Nephron (organoid): ENCODE data around the gene TSHR.

Experiments
- H3K27ac Mint-ChIP-seq, 3 experiments: 2 replicates each; pipeline ENCODE4 v1.8.0; 2020; ENCODE audit warnings: mixed read lengths in 3 of 3, mild to moderate bottlenecking in 2 of 3, moderate library complexity in 1 of 3
- H3K27me3 Mint-ChIP-seq: 2 replicates; pipeline ENCODE4 v1.8.0; 2021; ENCODE audit warnings: low read depth, mild to moderate bottlenecking, moderate library complexity, mixed read lengths
- H3K36me3 Mint-ChIP-seq: 2 replicates; pipeline ENCODE4 v1.8.0; 2020; ENCODE audit warnings: low read depth, mixed read lengths
- H3K4me1 Mint-ChIP-seq: 2 replicates; pipeline ENCODE4 v1.8.0; 2020; ENCODE audit warnings: mixed read lengths
- H3K4me3 Mint-ChIP-seq, 3 experiments: 2 replicates each; pipeline ENCODE4 v1.8.0; 2020; ENCODE audit warnings: mild to moderate bottlenecking in 3 of 3, mixed read lengths in 3 of 3, moderate library complexity in 2 of 3
- H3K9me3 Mint-ChIP-seq: 2 replicates; pipeline ENCODE4 v1.8.0; 2020; ENCODE audit warnings: mixed read lengths
- TF ChIP-seq, protein P1 (sequence below), 3 experiments: fragments of 200-600 bp; sonication (generic); IDR thresholded peaks; one replicate each; pipeline ENCODE4 v1.5.0; 2021; ENCODE audit warnings: antibody characterized with exemption in 3 of 3; ENCODE audit not compliant: unreplicated experiment in 3 of 3

The TSHR gene

DNA sequence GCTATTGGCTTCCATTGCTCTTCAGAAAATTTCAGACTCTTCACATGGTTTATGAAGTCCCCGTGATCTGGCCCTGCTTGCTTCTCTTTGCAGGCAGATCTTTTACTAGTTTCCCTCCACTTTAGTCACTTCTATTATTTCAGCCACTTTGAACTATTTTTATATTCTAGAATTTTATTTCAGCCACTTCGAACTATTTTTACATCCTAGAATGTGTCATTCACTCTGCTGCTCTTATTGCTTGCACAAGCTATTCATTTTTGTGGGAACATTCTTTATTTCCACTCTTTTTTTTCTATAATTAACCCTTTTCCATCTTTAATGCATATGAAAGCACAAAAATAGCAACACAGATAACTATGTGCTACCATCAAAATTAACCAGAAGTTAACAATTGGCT lies 24.5 kb downstream of the TSHR start:
- H3K36me3 Mint-ChIP-seq: no peaks in the 10 kb centered on the region
- no peak overlapping the region for H3K27ac Mint-ChIP-seq

DNA sequence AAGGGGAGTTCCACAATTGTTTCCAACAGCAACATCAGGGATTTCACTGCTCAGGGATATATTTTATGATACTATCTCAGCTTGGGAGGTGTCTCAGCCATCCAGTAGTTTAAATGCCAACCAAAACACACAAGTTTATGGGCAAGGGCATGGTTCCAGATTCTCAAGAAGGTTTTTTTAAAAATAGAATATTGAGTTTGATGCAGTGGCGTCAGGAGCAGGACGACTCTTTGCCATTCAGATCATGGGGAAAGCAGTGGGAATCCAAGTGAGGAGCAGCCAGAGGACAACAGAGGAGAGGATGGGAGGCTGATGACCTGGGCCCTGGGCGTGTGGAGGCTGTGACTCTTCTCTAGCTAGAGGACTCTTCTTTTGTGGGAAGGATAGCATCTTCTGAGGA lies 25.7 kb downstream of the TSHR start:
- Mint-ChIP-seq H3K27ac (no peak overlapping the region), H3K27me3 (peaks cover 35% of the 10 kb centered on the region), H3K4me1 (no peaks in the 10 kb centered on the region), H3K4me3 (no peak overlapping the region), H3K9me3 (no peaks in the 10 kb centered on the region), H3K36me3 (no peaks in the 10 kb centered on the region)
- TF ChIP-seq, protein P1, sequence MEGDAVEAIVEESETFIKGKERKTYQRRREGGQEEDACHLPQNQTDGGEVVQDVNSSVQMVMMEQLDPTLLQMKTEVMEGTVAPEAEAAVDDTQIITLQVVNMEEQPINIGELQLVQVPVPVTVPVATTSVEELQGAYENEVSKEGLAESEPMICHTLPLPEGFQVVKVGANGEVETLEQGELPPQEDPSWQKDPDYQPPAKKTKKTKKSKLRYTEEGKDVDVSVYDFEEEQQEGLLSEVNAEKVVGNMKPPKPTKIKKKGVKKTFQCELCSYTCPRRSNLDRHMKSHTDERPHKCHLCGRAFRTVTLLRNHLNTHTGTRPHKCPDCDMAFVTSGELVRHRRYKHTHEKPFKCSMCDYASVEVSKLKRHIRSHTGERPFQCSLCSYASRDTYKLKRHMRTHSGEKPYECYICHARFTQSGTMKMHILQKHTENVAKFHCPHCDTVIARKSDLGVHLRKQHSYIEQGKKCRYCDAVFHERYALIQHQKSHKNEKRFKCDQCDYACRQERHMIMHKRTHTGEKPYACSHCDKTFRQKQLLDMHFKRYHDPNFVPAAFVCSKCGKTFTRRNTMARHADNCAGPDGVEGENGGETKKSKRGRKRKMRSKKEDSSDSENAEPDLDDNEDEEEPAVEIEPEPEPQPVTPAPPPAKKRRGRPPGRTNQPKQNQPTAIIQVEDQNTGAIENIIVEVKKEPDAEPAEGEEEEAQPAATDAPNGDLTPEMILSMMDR (IDR thresholded peaks at IDR 0.05; ENCODE audit: unreplicated experiment in 3 of 3): no peak

More for the DNA sequence above, 24.5 kb downstream of the TSHR start:
- Mint-ChIP-seq H3K27me3 (peaks cover 34% of the 10 kb centered on the region), H3K4me3 (no peak overlapping the region), H3K9me3 (no peaks in the 10 kb centered on the region), H3K4me1 (peaks cover 5% of the 10 kb centered on the region)
- TF ChIP-seq, protein P1 (IDR thresholded peaks at IDR 0.05; ENCODE audit: unreplicated experiment in 3 of 3): no peak

DNA sequence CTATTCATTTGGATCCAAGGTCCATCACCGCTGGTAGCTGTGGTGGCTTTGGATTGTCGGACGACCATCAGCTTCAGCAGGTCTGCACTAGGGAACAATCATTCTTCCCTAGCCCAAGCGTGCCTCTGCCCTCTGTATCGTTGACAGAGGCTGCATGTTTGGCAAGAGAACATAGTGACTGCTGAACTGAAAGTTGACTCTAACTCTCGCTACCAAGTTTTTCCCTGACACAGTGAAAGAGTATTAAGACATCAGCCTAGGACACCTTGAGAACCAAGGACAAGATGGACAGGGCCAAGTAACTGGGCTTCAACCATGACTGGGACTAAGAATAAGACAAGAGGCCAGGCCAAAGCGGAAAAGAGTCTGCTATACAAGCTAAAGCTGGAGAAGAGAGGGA lies 26.3 kb downstream of the TSHR start:
- H3K36me3 Mint-ChIP-seq: no peaks in the 10 kb centered on the region
- no peaks in the 10 kb centered on the region for H3K4me1 Mint-ChIP-seq
- H3K27me3 Mint-ChIP-seq: peaks cover 35% of the 10 kb centered on the region
- no peak overlapping the region for H3K4me3 Mint-ChIP-seq
- H3K9me3 Mint-ChIP-seq: no peaks in the 10 kb centered on the region
- no peak overlapping the region for H3K27ac Mint-ChIP-seq
- TF ChIP-seq, protein P1 (IDR thresholded peaks at IDR 0.05; ENCODE audit: unreplicated experiment in 3 of 3): no peak

DNA sequence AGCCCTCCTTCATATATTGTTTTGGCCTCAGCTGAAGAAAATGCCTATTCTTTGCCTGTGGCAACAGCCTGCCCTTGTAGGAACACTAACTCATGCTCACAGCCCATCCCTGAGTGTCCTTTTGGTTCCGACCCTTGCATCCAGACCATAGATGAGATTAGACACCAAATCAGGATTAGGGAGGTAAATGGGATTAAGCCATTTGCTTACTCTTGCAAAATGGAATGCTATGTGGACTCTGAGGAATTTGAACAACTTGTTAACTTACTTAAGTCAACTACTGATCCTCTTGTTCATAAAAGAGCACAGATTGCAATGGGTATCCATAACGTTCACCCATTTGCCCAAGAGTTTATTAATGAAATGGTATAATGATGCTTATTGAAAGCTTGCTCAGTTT lies 27.3 kb downstream of the TSHR start:
- Mint-ChIP-seq H3K27me3 (peaks cover 31% of the 10 kb centered on the region), H3K36me3 (no peaks in the 10 kb centered on the region), H3K4me3 (no peak overlapping the region), H3K4me1 (no peaks in the 10 kb centered on the region), H3K27ac (no peak overlapping the region), H3K9me3 (no peaks in the 10 kb centered on the region)
- TF ChIP-seq, protein P1 (IDR thresholded peaks at IDR 0.05; ENCODE audit: unreplicated experiment in 3 of 3): no peak

DNA sequence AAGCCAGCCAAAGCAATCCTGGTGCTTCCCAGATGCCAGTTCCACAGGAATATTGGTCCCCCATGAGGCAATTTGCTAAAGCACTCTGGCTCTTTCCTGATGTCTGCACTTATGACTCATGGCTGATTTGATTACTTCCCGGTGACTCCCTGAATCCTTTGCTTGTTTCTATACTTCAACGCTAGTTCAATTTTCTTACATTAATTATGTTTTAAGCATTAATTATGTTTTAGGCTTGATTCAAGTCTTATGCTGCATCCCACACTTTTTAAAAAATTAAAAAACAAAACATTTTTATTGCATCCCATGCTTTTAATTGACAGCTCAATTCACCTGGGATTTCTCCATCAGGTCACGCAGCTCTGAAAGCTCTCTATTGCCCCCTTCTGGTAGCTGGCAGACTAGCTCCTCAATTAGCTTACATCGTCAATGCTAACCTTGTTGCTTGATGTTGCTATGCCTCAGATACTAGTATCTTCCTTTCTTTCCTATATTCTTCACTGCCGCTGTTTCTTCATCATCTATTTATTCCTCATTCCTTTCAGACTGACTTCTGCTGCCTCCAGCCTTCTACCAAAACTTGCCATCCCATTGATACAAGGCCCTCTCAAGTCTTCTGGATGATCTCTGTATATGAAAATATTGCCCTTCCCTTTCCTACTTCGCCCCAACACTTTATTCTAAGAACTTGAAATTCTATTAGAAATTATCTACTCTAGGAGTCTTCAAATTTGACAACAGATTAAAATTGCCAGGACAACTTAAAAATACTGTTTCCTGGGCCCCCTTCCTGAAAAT lies 32.0 kb downstream of the TSHR start:
- TF ChIP-seq, protein P1 (IDR thresholded peaks at IDR 0.05; ENCODE audit: unreplicated experiment in 3 of 3): peak; percentile 90 to 97 (median 95)
- Mint-ChIP-seq H3K4me1 (no peaks in the 10 kb centered on the region), H3K36me3 (no peaks in the 10 kb centered on the region), H3K4me3 (no peak overlapping the region), H3K27ac (no peak overlapping the region), H3K9me3 (no peaks in the 10 kb centered on the region), H3K27me3 (peaks cover 11% of the 10 kb centered on the region)

DNA sequence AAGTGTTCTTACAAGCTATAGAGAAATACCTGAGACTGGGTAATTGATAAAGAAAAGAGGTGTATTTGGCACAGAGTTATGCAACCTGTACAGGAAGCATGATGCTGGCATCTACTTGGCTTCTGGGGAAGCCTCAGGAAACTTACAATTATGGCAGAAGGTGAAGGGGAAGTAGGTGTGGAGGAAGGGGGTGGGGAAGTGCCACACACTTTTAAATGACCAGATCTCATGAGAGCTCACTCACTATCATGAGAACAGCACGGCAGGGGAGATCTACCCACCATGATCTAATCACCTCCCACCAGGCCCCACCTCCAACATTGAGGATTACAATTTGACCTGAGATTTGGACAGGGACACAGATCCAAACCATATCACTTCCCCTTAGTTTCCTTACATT lies 32.8 kb downstream of the TSHR start:
- Mint-ChIP-seq H3K36me3 (no peaks in the 10 kb centered on the region), H3K9me3 (no peaks in the 10 kb centered on the region), H3K27me3 (peaks cover 9% of the 10 kb centered on the region), H3K4me3 (no peak overlapping the region), H3K4me1 (no peaks in the 10 kb centered on the region), H3K27ac (no peak overlapping the region)
- TF ChIP-seq, protein P1 (IDR thresholded peaks at IDR 0.05; ENCODE audit: unreplicated experiment in 3 of 3): no peak
